Endodermal cell (in vitro differentiated cells): ENCODE measurements around the gene PPP1R3E. TPM values are rescaled to one million over a fixed set of nuclear protein-coding genes. Genes with fewer than 3 reads are reported as not detected.

ENCODE experiments used
- DNase-seq: peaks from one replicate; pipeline ENCODE4 v3.0.0-alpha.2; 2017
- H3K27ac ChIP-seq: 2 replicates; pipeline ENCODE4 v1.5.1; 2013; ENCODE audit warnings: mild to moderate bottlenecking, low read depth, low read length, moderate library complexity
- H3K27me3 ChIP-seq: 2 replicates; pipeline ENCODE4 v1.6.1; 2013; ENCODE audit warnings: mild to moderate bottlenecking, low read length, moderate library complexity; ENCODE audit not compliant: insufficient read depth, control insufficient read depth, poor library complexity, severe bottlenecking
- H3K36me3 ChIP-seq: 2 replicates; pipeline ENCODE4 v1.7.0; 2013; ENCODE audit warnings: mild to moderate bottlenecking, low read length, moderate library complexity; ENCODE audit not compliant: control insufficient read depth, insufficient read depth
- H3K4me1 ChIP-seq: one replicate; pipeline ENCODE4 v1.7.0; 2013; ENCODE audit warnings: low read length; ENCODE audit not compliant: control insufficient read depth, insufficient read depth
- H3K4me3 ChIP-seq: 2 replicates; pipeline ENCODE4 v1.5.1; 2013; ENCODE audit warnings: mild to moderate bottlenecking, low read length, moderate library complexity
- H3K9ac ChIP-seq: 2 replicates; pipeline ENCODE4 v1.6.1; 2013; ENCODE audit warnings: mild to moderate bottlenecking, low read length, moderate library complexity; ENCODE audit not compliant: poor library complexity, severe bottlenecking; ENCODE audit errors: extremely low read depth
- H3K9me3 ChIP-seq: 2 replicates; pipeline ENCODE4 v1.6.1; 2013; ENCODE audit warnings: mild to moderate bottlenecking, low read length, moderate library complexity; ENCODE audit not compliant: control insufficient read depth
- H3K27ac Mint-ChIP-seq: 2 replicates; pipeline ENCODE4 v1.8.0; 2020; ENCODE audit warnings: mixed read lengths
- H3K27me3 Mint-ChIP-seq: 2 replicates; pipeline ENCODE4 v1.8.0; 2021; ENCODE audit warnings: mild to moderate bottlenecking, mixed read lengths; ENCODE audit not compliant: insufficient read depth
- H3K36me3 Mint-ChIP-seq: 2 replicates; pipeline ENCODE4 v1.8.0; 2020; ENCODE audit warnings: low read depth, mixed read lengths
- H3K4me1 Mint-ChIP-seq: 2 replicates; pipeline ENCODE4 v1.8.0; 2020; ENCODE audit warnings: mixed read lengths
- H3K4me3 Mint-ChIP-seq: 2 replicates; pipeline ENCODE4 v1.8.0; 2020; ENCODE audit warnings: mild to moderate bottlenecking, moderate library complexity, mixed read lengths
- H3K9me3 Mint-ChIP-seq: 2 replicates; pipeline ENCODE4 v1.8.0; 2020; ENCODE audit warnings: mild to moderate bottlenecking, mixed read lengths
- WGBS, 2 experiments: methylation state at CpG; one replicate each; pipeline versions ENCODE4 v1.1.5 to v1.1.7; 2013; ENCODE audit warnings: missing lambda C conversion rate in 2 of 2, mixed read lengths in 1 of 2; ENCODE audit not compliant: insufficient coverage in 1 of 2, insufficient read length in 1 of 2; 5-methylcytosine and 5-hydroxymethylcytosine counted together
- total RNA-seq, 2 donors: library from RNA; stranded (reverse); fragmentation: NEBNext Ultra II Directional in 1 of 2; extraction: Animal tissue kit (Norgen Biotek cat#: 25700) in 1 of 2; gene quantifications; 2 replicates in 1 of 2; 3 replicates in 1 of 2; pipeline ENCODE4 v1.2.1, GENCODE V29; 2021
- TF ChIP-seq, protein P1 (sequence below): fragments of 200-600 bp; sonication (generic); conservative IDR thresholded peaks from 2 replicates; pipeline ENCODE4 v1.5.0; 2021; ENCODE audit warnings: antibody characterized with exemption, mild to moderate bottlenecking

The PPP1R3E gene
- total RNA-seq, 2 donors from 2014 or later, result 5.7 to 6.5 TPM

DNA sequence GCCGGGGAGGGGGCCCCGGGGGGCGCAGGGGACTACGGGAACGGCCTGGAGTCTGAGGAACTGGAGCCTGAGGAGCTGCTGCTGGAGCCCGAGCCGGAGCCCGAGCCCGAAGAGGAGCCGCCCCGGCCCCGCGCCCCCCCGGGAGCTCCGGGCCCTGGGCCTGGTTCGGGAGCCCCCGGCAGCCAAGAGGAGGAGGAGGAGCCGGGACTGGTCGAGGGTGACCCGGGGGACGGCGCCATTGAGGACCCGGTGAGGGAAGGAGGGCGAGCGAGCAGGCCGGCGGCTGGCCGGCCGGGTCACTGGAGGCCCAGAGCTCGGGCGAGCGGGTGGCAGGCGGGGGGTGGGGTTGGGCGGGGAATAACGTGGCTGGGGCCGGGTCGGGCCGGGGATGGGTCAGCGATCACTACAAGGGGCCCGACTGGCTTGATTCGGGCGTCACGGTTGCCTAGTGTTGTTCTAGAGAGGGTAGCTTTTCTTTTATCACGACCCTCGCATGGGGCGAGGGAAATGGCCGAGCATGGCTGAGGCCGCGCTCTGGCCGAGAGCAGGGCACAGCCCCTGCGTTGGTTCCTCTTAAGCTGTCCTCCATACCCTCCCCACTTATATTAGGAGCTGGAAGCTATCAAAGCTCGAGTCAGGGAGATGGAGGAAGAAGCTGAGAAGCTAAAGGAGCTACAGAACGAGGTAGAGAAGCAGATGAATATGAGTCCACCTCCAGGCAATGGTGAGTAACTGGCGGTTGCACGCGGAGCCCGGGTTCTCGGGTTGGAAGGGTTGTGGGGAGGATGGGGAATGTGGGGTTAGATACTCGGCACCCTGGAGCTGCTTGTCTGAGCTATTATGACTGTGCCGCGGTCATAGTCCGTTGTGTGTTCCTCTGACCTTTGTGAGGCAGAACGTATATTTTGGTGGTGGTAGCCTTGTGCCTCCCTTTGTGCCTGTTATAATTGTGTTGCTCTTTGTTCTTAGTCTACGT lies 19.2 kb upstream of the PPP1R3E start:
- peak overlapping the region; percentile 98 for H3K4me3 Mint-ChIP-seq
- no peaks in the 10 kb centered on the region for H3K27me3 Mint-ChIP-seq
- Histone ChIP-seq H3K9ac (peak overlapping the region; percentile 92), H3K4me1 (peaks cover 6% of the 10 kb centered on the region), H3K27ac (peak overlapping the region; percentile 90), H3K27me3 (no peaks in the 10 kb centered on the region), H3K36me3 (peaks cover 46% of the 10 kb centered on the region), H3K9me3 (no peaks in the 10 kb centered on the region), H3K4me3 (peak overlapping the region; percentile 95)
- peak; percentile 73 for DNase-seq
- 0% methylated on average over 5 to 50 of the region's 64 CpGs for WGBS, 2 experiments
- H3K9me3 Mint-ChIP-seq, result no peaks in the 10 kb centered on the region
- H3K4me1 Mint-ChIP-seq, result peaks cover 10% of the 10 kb centered on the region
- peaks cover 56% of the 10 kb centered on the region for H3K36me3 Mint-ChIP-seq
- peak overlapping the region; percentile 97 for H3K27ac Mint-ChIP-seq
- TF ChIP-seq, protein P1, sequence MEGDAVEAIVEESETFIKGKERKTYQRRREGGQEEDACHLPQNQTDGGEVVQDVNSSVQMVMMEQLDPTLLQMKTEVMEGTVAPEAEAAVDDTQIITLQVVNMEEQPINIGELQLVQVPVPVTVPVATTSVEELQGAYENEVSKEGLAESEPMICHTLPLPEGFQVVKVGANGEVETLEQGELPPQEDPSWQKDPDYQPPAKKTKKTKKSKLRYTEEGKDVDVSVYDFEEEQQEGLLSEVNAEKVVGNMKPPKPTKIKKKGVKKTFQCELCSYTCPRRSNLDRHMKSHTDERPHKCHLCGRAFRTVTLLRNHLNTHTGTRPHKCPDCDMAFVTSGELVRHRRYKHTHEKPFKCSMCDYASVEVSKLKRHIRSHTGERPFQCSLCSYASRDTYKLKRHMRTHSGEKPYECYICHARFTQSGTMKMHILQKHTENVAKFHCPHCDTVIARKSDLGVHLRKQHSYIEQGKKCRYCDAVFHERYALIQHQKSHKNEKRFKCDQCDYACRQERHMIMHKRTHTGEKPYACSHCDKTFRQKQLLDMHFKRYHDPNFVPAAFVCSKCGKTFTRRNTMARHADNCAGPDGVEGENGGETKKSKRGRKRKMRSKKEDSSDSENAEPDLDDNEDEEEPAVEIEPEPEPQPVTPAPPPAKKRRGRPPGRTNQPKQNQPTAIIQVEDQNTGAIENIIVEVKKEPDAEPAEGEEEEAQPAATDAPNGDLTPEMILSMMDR, result no peak

GRCh38 chr14:23320584-23321571 lies 18.2 kb upstream of the PPP1R3E start, which contains the start of gene PABPN1:
Gene PABPN1, plus strand, starts transcription at chr14:23321457. Its CDS starts 13 bp downstream, at chr14:23321470.
- 1 to 6% methylated on average over 30 to 63 of the region's 63 CpGs for WGBS, 2 experiments

More at GRCh38 chr14:23320584-23321571, 18.2 kb upstream of the PPP1R3E start, which contains the start of gene PABPN1:
- H3K27me3 Mint-ChIP-seq, result no peaks in the 10 kb centered on the region
- DNase-seq, result peak; percentile 99
- Histone ChIP-seq H3K4me1 (peaks cover 6% of the 10 kb centered on the region), H3K27me3 (no peaks in the 10 kb centered on the region), H3K9me3 (no peaks in the 10 kb centered on the region), H3K9ac (peak within 1 kb of the TSS; percentile 92), H3K27ac (peak within 1 kb of the TSS; percentile 90), H3K4me3 (peak within 1 kb of the TSS; percentile 95), H3K36me3 (peaks cover 42% of the 10 kb centered on the region)
- TF ChIP-seq, protein P1, result no peak
- peak within 1 kb of the TSS; percentile 98 for H3K27ac Mint-ChIP-seq
- no peaks in the 10 kb centered on the region for H3K9me3 Mint-ChIP-seq
- H3K4me3 Mint-ChIP-seq, result peak within 1 kb of the TSS; percentile 98
- peaks cover 10% of the 10 kb centered on the region for H3K4me1 Mint-ChIP-seq
- H3K36me3 Mint-ChIP-seq, result peaks cover 52% of the 10 kb centered on the region
